Upper lobe of left lung (tissue), 4 donors: ENCODE results near the gene CELSR1.

Experiments
- EP300 ChIP-seq, 4 donors: sonication (generic); formaldehyde crosslinking; IDR thresholded peaks; one replicate each; pipeline ENCODE4 v1.5.1; 2017; ENCODE audit warnings: antibody characterized with exemption in 4 of 4, control low read depth in 2 of 4
- TF ChIP-seq, protein P1 (sequence below), 6 experiments: fragments of 450-650 bp in 4 of 6; fragments of 200-600 bp in 2 of 6; sonication (generic) in 2 of 6; IDR thresholded peaks; one replicate each; pipeline ENCODE4 v1.5.1; 2016 to 2019; ENCODE audit warnings: antibody characterized with exemption in 6 of 6

DNA sequence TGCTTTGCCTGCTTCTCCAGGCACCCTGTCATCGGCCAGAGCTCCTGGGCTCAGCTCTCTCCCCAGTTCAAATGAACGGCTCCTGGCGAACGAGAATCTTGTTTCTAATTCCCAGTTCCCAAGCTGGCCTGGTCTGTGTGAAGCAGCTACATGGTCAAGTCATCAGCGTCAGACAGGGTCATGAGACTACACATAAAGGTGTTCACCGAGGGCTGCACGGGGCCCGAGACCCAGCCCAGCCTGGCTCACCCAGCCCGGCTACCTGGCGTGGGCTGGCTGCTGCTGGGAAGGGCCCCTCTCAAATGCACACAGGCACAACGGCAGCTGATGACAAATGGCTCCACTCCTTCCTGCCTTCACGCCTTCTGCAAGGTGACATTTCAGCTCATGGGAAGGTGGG, 14.6 kb upstream of the CELSR1 start:
- TF ChIP-seq, protein P1, sequence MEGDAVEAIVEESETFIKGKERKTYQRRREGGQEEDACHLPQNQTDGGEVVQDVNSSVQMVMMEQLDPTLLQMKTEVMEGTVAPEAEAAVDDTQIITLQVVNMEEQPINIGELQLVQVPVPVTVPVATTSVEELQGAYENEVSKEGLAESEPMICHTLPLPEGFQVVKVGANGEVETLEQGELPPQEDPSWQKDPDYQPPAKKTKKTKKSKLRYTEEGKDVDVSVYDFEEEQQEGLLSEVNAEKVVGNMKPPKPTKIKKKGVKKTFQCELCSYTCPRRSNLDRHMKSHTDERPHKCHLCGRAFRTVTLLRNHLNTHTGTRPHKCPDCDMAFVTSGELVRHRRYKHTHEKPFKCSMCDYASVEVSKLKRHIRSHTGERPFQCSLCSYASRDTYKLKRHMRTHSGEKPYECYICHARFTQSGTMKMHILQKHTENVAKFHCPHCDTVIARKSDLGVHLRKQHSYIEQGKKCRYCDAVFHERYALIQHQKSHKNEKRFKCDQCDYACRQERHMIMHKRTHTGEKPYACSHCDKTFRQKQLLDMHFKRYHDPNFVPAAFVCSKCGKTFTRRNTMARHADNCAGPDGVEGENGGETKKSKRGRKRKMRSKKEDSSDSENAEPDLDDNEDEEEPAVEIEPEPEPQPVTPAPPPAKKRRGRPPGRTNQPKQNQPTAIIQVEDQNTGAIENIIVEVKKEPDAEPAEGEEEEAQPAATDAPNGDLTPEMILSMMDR (IDR thresholded peaks at IDR 0.05): no peak
- TF ChIP-seq EP300 (IDR thresholded peaks at IDR 0.05): no peak
